VCaP (cell line): ENCODE measurements around the gene ZFPL1.

Experiments
- H3K27ac ChIP-seq: fragments of 450-650 bp; 2 replicates; pipeline ENCODE4 v1.5.1; 2017
- TF ChIP-seq, protein P1 (sequence below): fragments of 450-650 bp; conservative IDR thresholded peaks from 2 replicates; pipeline ENCODE4 v1.5.1; 2017; ENCODE audit warnings: mild to moderate bottlenecking, moderate library complexity

The ZFPL1 gene

DNA sequence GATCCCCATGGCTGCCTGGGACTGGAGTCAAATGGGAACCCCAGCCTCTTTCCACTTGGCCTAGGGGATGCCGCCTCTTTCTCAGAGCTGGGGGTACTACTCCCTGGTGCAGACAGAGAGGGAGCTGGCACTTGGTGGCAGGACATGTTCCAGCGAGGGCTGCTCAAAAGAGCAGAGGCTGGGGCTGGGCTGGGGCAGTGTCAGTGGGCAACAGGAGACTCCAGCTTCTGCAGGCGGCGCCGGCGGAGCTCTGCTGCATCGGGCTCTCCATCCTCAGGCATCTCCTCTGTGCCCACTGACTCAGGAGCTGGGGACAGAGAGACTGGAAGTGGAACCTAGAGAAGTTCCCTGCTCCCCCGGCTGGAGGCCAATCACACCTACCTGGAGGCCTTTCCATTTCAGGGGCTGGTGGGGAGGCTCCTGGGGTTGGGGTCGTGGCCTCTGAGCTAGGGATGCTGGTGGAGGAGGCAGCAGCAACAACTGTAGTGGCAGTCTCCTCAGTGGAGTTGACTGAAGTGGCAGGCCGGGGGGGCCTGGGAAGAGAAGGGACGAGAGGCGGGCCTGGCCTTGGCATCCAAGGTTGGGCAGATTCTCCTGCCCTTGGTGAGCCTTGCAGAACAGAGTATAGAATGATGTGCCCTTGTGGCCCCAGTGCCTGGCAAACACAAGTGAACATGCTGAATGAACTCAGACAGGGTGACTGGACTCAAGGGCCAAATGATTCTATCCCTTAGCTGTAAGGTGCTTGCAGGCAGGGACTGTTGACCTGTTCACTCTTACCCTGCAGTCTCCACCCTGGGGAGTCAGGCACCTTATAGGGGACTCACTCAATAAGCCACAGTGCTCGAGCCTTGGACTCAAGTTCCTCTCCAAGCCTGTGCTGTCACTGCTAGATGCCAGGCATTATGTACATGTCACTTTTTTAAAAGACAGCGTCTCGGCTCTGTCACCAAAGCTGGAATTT, 44.4 kb downstream of the ZFPL1 start:
- TF ChIP-seq, protein P1, sequence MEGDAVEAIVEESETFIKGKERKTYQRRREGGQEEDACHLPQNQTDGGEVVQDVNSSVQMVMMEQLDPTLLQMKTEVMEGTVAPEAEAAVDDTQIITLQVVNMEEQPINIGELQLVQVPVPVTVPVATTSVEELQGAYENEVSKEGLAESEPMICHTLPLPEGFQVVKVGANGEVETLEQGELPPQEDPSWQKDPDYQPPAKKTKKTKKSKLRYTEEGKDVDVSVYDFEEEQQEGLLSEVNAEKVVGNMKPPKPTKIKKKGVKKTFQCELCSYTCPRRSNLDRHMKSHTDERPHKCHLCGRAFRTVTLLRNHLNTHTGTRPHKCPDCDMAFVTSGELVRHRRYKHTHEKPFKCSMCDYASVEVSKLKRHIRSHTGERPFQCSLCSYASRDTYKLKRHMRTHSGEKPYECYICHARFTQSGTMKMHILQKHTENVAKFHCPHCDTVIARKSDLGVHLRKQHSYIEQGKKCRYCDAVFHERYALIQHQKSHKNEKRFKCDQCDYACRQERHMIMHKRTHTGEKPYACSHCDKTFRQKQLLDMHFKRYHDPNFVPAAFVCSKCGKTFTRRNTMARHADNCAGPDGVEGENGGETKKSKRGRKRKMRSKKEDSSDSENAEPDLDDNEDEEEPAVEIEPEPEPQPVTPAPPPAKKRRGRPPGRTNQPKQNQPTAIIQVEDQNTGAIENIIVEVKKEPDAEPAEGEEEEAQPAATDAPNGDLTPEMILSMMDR = no peak

GRCh38 chr11:65129649-65130441, 45.8 kb downstream of the ZFPL1 start:
- TF ChIP-seq, protein P1 = no peak
- peak overlapping the region; percentile 12; the same call in 1 of the 2 replicates for H3K27ac ChIP-seq

More for the DNA sequence above, 44.4 kb downstream of the ZFPL1 start:
- peak overlapping the region; percentile 18 for H3K27ac ChIP-seq

DNA sequence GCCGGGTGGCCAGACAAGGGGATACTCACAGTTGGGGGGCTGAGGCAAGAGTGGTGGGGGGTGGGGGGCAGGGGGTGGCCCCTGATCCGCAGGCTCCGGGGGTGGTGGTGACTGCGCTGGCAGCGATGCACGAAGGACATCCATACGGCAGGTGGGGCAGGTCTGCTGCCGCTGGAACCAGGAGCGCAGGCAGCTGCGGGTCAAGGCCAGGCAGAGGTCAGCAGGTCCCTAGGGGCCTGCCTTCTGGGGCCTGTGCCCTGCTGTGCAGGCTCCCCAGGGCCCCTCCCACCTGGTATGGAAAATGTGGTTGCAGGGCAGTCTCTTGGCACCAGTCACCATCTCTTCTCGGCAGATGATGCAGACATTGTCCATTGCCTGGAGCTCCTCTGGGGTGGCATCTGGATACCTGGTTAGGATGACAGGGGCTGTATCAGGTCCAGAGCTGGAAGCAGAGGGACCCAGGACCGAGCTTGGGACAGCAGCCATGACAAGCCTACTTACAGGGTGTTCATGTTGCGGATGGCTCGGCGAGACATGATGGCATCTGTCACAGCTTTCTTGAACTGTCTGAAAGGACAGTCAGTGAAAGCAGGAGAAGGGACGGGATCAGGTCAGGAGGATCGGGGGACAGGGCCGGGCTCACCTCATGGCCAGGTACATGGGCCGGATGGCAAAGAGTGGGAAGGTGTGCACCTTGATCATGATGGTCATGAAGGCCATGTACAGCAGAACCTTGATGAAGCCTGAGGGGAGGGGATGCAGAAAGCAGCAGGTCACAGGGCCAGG, 46.8 kb downstream of the ZFPL1 start:
- no peak overlapping the region for H3K27ac ChIP-seq
- TF ChIP-seq, protein P1 = no peak

- H3K27ac ChIP-seq = peak overlapping the region; percentile 100; the same call in 1 of the 2 replicates
- TF ChIP-seq, protein P1 = no peak
Measured at GRCh38 chr11:65131417-65131776, 47.4 kb downstream of the ZFPL1 start.

GRCh38 chr11:65131895-65132237, 47.8 kb downstream of the ZFPL1 start:
- peak overlapping the region; percentile 100 for H3K27ac ChIP-seq

GRCh38 chr11:65132238-65132987, 48.4 kb downstream of the ZFPL1 start:
- peak overlapping the region; percentile 100 for H3K27ac ChIP-seq
- TF ChIP-seq, protein P1 = no peak

More at GRCh38 chr11:65131895-65132237, 47.8 kb downstream of the ZFPL1 start:
- TF ChIP-seq, protein P1 = no peak
